Epithelial cell of proximal tubule (primary cell): ENCODE measurements around the gene MGAT4A. TPM values are rescaled to one million over a fixed set of nuclear protein-coding genes. Genes with fewer than 3 reads are reported as not detected.

Source experiments
- DNase-seq: peaks from one replicate; pipeline ENCODE4 v3.0.0-alpha.2; 2011; ENCODE audit warnings: low read depth
- H3K4me3 ChIP-seq: 2 replicates; pipeline ENCODE4 v1.5.1; 2011; ENCODE audit warnings: low read depth, mild to moderate bottlenecking, low read length
- total RNA-seq: library from RNA; depleted of rRNA; stranded (reverse); fragments of >200 nt; gene quantifications from 2 replicates; pipeline ENCODE4 v1.2.3, GENCODE V29; 2015
- TF ChIP-seq, protein P1 (sequence below): conservative IDR thresholded peaks from 2 replicates; pipeline ENCODE4 v1.5.1; 2012; ENCODE audit warnings: low read depth, mild to moderate bottlenecking, low read length

MGAT4A gene
- total RNA-seq, 1 donor from 2014 or later: 4.4 TPM

DNA sequence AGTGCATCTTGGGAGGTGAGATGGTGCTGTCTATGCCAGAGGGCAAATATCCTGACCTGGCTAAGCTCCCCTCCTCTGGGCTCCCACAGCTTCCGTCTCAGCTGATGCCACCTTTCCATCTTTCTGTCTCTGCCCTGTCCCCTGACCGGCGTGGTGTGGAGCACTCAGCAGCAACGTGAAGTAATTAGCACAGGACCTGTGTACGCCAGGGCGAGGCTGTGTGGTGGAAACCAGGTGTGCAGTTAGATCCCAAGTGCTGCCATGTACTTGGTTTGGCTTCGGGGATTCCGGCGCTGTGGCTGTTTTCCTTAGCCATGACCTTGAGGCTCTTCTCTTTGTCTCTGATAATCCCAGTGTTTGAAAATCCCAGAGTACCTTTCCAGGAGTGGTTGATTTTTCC is 159.1 kb downstream of the MGAT4A start:
- no peak overlapping the region for H3K4me3 ChIP-seq
- TF ChIP-seq, protein P1, sequence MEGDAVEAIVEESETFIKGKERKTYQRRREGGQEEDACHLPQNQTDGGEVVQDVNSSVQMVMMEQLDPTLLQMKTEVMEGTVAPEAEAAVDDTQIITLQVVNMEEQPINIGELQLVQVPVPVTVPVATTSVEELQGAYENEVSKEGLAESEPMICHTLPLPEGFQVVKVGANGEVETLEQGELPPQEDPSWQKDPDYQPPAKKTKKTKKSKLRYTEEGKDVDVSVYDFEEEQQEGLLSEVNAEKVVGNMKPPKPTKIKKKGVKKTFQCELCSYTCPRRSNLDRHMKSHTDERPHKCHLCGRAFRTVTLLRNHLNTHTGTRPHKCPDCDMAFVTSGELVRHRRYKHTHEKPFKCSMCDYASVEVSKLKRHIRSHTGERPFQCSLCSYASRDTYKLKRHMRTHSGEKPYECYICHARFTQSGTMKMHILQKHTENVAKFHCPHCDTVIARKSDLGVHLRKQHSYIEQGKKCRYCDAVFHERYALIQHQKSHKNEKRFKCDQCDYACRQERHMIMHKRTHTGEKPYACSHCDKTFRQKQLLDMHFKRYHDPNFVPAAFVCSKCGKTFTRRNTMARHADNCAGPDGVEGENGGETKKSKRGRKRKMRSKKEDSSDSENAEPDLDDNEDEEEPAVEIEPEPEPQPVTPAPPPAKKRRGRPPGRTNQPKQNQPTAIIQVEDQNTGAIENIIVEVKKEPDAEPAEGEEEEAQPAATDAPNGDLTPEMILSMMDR: no peak
- no peak for DNase-seq

DNA sequence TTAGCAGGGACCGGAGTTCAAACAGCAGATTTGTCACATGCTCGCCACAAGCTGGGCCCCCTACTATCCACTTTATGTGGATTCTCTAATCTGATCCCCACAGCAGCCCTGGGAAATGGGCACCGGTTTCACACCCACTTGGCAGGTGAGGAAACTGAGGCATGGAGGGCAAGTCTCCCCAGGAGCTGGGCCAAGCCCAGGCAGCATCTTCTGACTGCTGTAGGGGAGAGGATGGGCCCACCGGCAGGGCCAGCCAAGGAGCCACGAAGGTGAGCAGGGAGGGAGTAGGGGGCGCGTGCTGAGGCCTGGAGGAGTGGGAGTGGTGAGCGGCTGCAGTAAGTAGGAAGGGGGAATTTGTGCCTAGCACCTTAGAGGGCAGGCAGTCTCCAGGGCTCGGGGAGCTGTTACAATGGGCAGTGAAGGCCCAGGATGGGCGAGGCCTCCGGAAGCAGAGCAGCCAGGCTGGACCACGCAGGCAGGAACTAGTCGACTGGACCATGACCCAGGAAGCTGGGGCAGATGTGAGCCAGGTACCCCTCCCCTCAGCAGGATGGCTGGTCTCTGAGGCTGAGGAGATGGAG is 159.7 kb downstream of the MGAT4A start:
- TF ChIP-seq, protein P1: no peak
- no peak for DNase-seq
- no peak overlapping the region for H3K4me3 ChIP-seq

DNA sequence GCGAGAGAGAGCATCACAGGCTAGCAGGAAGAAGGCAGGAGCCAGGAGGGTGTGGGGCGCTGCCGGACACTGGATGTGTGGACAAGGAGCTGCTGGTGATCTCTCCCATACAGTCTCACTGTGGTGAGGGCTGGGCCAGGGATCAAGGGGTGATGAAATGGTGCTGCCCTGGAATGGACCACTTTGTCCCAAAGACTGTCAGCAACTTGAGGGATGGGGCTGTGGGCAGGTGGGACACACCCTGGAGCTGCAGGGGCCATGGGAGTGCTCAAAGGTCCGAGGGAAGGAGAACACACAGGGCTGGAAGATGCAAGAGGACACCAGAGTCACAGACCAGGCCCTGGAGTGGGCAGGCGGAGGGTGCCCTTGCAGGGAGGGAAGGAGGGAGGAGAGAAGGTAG is 160.6 kb downstream of the MGAT4A start:
- H3K4me3 ChIP-seq: no peak overlapping the region
- TF ChIP-seq, protein P1: no peak
- no peak for DNase-seq

DNA sequence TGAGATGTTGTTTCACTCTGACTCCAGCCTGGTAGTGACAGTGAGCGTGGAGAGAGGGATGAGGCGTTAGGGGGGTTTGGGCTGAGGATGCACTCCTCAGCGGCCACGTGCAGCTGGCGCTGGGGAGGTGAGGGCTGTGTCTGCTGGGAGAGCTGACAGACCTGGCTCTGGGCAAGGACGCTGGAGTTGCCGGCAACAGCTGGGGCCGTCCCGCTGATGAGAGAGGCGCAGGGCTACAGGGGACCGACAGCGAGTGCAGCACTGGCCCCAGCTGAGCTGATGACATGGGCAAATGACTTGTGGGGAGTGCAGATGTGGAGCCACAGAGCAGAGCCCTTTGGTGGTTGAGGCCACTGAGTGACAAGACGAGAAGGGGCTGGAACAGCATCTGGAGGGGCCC is 161.0 kb downstream of the MGAT4A start:
- no peak overlapping the region for H3K4me3 ChIP-seq
- TF ChIP-seq, protein P1: no peak
- no peak for DNase-seq

DNA sequence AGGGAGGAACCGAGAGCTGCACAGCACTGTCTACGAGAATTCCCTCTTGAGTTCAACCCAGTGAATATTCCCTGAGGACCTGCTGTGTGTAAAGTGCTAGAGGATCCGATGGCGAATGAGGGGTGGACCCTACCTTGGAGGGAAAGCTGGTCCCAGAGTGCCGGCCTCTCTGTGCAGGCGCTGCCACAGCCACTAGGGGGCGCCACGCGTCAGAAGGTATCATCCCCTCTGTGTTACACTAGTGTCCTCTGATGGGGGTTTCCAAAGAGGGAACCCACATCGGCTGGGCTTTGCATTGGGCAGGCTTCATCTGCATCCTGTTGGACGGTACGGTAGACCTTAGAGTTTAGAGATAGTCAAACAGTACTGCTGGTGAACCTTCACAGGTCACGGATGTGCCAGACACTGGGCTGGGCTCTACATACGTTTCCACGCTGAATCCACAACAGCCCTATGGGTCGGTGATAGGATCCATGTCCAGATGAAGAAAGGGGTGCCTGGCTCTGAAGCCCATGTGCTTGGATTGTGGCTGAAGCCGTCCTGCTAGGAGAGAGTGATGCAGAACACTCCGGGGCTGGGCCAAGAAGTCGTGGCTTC is 161.6 kb downstream of the MGAT4A start:
- TF ChIP-seq, protein P1: peak; percentile 91
- H3K4me3 ChIP-seq: no peak overlapping the region
- no peak for DNase-seq

Other genes starting within 250 kb of the MGAT4A start
- gene COA5, start 122.6 kb downstream of the MGAT4A start, total RNA-seq: 9.3 and 16.5 TPM in 2 replicates
- 35.3 and 43.0 TPM in 2 replicates for gene UNC50, start 122.5 kb downstream of the MGAT4A start, total RNA-seq
- 0.29 and 1.0 TPM in 2 replicates for gene CRACDL, start 205.1 kb upstream of the MGAT4A start, total RNA-seq